Measurements from ENCODE around the gene CLRN3.

Gene CLRN3, protein sequence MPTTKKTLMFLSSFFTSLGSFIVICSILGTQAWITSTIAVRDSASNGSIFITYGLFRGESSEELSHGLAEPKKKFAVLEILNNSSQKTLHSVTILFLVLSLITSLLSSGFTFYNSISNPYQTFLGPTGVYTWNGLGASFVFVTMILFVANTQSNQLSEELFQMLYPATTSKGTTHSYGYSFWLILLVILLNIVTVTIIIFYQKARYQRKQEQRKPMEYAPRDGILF

DNA sequence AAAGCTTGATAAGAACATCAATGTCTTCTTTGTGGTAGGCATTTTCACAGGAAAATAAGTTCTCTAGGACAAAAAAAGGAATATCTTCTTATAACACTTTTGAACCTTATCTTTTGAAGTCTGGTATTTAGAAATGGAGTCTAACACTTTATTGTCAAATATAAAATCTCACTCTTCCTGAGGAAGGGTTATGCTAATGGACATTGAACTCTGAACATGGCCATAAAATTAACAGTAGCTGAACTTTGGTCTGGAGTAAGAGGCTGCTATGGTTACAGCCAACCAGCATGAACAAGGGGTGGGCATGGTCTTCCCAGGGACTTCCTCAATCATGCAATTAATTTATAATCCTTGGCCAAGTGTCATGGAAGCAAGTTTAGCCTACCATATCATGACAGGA is at the start of gene CLRN3:
TSS of gene CLRN3 (minus strand) at position 199 of the 400 bp plus-strand sequence. CDS start at position 42, 157 bp downstream.
- DNase-seq, result no peak

- no peak for DNase-seq
These were observed 48.3 kb upstream of the CLRN3 start for GRCh38 chr10:127940866-127941640.

GRCh38 chr10:127939786-127940330 is 47.1 kb upstream of the CLRN3 start:
- DNase-seq, result no peak

DNA sequence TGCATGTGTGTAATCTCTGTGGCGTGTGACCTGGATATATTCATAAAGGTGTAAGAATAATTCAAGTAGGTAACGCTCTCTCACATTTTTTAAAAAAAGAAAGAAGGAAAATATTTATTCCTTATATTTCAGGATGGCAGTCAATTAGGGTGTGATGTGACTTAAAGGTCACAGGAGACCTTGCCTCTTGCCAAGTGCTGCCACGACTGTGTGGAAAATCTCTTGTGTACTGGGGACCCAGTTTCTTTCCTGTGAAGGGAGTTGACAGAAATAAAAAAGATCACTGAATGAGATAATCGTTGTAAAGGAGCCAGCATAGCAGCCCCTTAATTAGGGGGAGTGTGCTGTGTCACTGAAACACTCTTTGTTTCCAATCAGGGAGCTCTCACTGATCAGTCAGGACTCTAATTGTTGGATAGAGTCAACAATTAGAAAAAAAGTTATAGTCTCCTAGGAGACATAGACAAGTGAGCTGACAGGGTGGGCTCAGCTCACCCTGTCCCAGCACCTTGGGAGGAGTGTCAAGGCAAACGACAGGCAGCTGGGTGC is 45.2 kb upstream of the CLRN3 start:
- no peak for DNase-seq

DNA sequence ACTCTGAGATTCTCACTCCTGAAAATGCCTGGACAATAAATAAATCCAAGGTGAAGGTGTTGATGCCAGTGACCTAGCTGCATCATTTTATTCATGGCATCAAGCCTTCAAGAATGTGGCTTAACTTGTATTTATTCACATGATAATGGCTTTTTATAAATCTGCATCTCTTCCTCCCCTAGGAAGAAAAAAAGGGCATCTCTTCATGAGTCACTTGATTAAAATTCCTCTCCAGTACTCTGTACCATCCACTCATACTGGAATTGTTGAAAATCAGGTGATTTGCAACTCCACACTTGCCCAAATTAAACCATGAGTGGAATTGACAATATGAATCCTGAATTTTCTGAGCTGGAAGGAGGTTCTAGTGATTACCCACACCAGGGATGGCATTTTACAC is 44.3 kb upstream of the CLRN3 start:
- DNase-seq, result no peak

DNA sequence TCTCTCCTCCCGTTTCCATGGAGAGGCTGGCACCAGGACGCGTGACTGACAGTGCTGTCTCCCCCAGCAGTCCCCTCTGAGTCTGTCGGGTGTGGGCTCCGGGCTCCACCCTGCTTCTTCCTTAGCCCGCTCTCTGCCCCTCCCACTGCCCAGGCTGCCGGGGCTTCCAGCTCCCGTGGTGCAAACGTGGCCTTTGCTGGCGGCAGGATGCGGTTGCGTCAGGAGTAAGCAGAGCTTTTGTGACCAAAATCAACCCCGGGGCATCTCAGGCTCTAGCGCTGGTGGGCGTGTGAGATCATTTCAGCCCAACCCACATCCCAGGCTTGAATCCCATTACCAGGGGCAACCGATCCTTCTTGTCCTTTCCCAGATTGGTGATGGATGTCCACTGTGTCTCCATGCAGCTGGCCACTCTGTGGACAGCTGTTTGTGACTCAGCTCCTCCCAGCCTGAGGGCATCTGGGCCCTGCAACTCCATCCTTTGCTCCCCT is 42.4 kb upstream of the CLRN3 start:
- DNase-seq, result no peak

DNA sequence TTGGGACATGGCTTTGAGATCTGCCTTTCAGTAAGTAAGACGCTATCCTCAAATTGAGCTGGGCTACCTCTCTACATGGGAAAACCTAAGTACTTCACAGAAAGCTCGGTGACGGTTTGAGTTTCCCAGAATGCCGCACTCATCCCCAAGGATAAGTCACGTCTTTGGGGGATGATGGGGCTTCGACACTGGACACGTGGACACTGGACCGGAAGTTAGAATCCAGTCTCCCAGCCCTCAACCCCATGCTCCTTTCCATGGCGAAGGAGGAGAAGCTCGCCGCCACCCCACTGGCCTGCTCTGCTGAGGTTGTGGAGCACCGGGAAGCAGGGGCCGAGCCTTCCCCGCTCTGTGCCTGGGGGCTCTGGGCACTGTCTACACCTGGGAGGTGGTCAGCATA is 41.6 kb upstream of the CLRN3 start:
- no peak for DNase-seq

- DNase-seq, result no peak
These were observed 40.5 kb upstream of the CLRN3 start for GRCh38 chr10:127933271-127933670.

GRCh38 chr10:127932521-127933270 is 40.0 kb upstream of the CLRN3 start:
- DNase-seq, result no peak

- DNase-seq, result no peak
These were observed 35.5 kb upstream of the CLRN3 start for GRCh38 chr10:127928021-127928806.

DNA sequence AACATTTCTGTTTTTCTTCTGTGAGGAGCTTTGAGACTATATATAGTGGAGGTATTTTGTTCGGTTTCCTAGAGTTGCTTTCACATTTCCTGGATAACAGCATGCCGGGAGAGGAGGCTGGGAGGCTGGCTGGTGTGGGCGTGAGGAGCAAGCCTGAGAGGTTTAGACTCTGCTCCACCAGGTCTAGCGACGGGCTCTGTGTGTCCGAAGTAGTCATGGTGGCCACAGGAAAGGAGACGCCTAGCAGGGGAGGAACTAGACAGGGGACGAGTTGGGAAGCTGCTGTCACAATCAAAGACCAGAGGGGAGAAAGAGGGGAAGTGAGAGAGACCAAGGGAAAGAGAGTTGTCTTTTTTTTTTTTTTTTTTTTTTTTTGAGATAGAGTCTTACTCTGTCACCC is 33.7 kb upstream of the CLRN3 start:
- DNase-seq, result no peak

DNA sequence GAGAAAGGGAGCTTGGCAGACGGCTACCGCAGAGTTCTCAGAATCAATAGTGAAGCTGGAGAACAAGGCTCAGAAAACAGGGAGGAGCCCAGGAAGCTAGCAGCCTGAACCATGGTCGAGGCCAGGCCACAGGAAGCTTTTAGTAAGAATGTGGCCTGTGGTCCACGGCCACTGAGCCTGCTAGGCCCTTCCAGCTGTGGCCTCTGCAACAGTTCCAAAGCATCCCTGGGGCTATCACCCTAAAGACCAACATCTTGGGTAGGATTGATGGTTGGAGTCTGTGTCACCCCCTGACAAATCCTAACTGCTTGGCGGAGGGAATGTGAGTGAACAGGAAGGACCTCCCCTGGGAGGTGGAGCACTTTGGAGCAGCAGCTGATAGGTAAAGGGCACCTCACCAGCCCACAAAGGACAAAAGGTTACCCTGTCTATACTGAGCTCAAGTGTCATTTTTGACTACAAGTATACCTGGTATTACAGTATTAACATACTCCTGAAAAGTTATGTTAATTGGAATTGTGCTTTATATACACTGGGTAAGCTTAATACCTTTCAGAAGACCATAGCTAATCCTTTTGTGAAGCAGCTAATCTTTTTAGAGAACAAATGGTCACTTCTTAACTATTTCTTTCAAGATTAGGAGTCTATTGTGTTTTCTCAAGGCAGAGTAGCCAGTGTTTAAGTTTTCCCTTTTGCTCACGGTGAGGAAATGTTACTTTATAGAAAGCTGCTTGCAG is 32.9 kb upstream of the CLRN3 start:
- no peak for DNase-seq

- DNase-seq, result no peak
These were observed 30.9 kb upstream of the CLRN3 start for GRCh38 chr10:127923646-127924045.

DNA sequence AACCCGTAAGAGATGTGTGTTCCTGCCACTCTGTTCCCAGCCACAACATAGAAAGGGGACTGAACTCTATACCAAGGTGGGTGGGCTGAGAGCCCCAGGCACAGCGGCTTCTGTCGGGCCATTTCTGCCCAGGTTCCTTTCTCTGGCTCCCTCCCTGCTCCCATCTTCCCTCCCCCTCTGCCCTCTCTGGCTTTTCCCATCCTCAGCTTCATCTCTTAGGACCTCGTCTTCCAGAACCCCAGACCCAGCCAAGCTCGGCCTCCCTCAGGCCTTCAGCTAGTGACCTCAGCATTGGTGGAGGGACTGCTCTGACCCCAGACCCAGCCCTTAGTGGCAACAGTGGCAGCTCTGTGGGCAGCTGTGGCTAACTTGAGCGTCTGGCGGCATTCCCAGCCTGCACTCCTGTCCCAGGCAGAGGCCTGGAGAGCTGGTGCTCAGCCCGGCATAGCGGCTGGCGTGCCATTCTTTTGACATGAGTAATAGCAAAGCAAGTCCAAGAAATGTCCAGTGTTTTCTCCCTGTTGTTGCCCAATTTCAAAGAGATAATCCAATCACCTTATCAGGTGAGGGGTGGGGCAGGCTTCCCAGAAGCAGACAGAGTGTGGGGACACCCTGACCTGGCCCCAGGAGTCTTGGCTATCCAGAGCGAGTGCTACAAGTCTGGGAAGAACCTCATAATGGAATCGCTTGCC is 30.1 kb upstream of the CLRN3 start:
- DNase-seq, result no peak

GRCh38 chr10:127922206-127922605 is 29.5 kb upstream of the CLRN3 start:
- no peak for DNase-seq

GRCh38 chr10:127921753-127922145 is 29.0 kb upstream of the CLRN3 start:
- DNase-seq, result no peak

GRCh38 chr10:127921075-127921752 is 28.5 kb upstream of the CLRN3 start:
- no peak for DNase-seq

DNA sequence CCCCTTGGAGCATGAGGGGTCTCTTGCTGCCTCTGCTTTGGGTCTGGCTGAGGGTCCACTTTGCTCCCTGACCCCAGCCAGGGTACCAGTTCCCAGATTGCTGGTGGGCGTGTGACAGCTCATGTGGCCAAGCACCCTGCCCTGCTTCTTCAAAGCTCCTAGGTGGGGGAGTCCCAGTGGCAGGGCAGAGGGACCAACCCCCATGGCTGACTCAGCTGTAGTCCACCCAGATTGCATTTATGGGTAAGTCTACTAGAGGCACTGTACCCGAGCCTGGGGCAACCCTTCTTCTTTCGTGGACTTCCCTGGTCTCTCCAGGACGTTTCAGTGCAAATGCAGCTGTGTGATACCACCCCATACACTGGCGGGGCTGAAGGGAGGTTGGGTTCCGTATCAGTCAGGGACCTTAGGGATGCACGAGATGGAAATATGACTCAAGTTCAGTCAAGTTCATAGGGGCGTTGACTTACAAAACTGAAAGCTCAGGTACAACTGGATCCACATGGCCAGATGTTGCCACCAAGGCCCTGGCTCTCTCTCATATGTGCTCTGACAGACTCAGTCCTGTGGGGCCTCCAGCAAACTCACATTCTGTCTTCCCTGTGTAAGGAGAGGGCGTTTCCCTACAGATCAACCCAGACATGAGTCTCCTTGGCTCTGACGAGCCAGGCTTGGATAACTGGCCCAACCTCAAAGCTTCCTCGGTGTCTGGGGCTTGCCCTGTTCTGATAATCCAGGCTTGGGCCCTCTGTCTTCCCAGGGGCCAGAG is 27.7 kb upstream of the CLRN3 start:
- no peak for DNase-seq

Measured in activated CD8-positive, alpha-beta memory T cell treated with anti-CD3 and anti-CD28 coated beads, Interleukin-2, amount 50 U/mL, for 4 hours (primary cell).